Transverse colon (tissue), 4 donors: ENCODE data around the gene EPN2. TPM values are rescaled to one million over a fixed set of nuclear protein-coding genes. Genes with fewer than 3 reads are reported as not detected.

Experiments
- DNase-seq: peaks from one replicate; pipeline ENCODE4 v3.0.0-alpha.2; 2019
- H3K27ac ChIP-seq, 4 donors: fragments of 200-600 bp; sonication (generic); 2 replicates each; pipeline ENCODE4 v1.5.1; 2016 to 2018; ENCODE audit warnings: inconsistent platforms in 4 of 4
- H3K27me3 ChIP-seq: fragments of 200-600 bp; sonication (generic); 2 replicates; pipeline ENCODE4 v1.5.1; 2017; ENCODE audit warnings: inconsistent platforms
- H3K36me3 ChIP-seq, 4 donors: fragments of 200-600 bp; sonication (generic); 2 replicates each; pipeline ENCODE4 v1.5.1; 2017 to 2019; ENCODE audit warnings: inconsistent platforms in 4 of 4
- H3K4me1 ChIP-seq, 4 donors: fragments of 200-600 bp; sonication (generic); 2 replicates each; pipeline ENCODE4 v1.5.1; 2017 to 2020; ENCODE audit warnings: inconsistent platforms in 4 of 4
- H3K4me3 ChIP-seq, 4 donors: fragments of 200-600 bp; sonication (generic); 1 replicate in 1 of 4; 2 replicates in 3 of 4; pipeline versions ENCODE4 v1.5.1 to v1.6.1; 2017 to 2019; ENCODE audit warnings: inconsistent platforms in 4 of 4
- H3K9me3 ChIP-seq, 2 donors: fragments of 200-600 bp; sonication (generic); 2 replicates each; pipeline ENCODE4 v1.5.1; 2017 to 2019; ENCODE audit warnings: inconsistent platforms in 2 of 2
- EP300 ChIP-seq: sonication (generic); formaldehyde crosslinking; IDR thresholded peaks from one replicate; pipeline ENCODE4 v1.6.1; 2017; ENCODE audit warnings: antibody characterized with exemption, low read depth
- POLR2A ChIP-seq: fragments of 450-650 bp; IDR thresholded peaks from one replicate; pipeline ENCODE4 v1.6.1; 2016; ENCODE audit warnings: antibody characterized with exemption, mild to moderate bottlenecking, moderate library complexity
- POLR2AphosphoS5 ChIP-seq, 3 donors: sonication (generic); formaldehyde crosslinking; IDR thresholded peaks; one replicate each; pipeline ENCODE4 v1.6.1; 2016; ENCODE audit warnings: antibody characterized with exemption in 3 of 3
- whole genome bisulfite sequencing, 2 donors: methylation state at CpG; one replicate each; pipeline ENCODE4 v1.1.5; 2018; ENCODE audit warnings: low coverage in 1 of 2; 5-methylcytosine and 5-hydroxymethylcytosine counted together
- in situ Hi-C, 4 donors: fragments of 200-750 bp; cut with MboI; loops; one replicate each; pipeline versions ENCODE4 v1.15.0 to v1.15.1; 2017; ENCODE audit warnings: low sequenced_read_pairs in 3 of 4, low pct_ligation_motif_present in 1 of 4, low pct_unique_long_range_greater_than_20kb in 1 of 4
- intact Hi-C: fragments of 100-400 bp; cut with DNase I; formaldehyde crosslinking; loops from one replicate; pipeline ENCODE4 v1.15.1; 2023; ENCODE audit warnings: low total_unique reads
- total RNA-seq, 4 donors: library from RNA; depleted of rRNA; stranded (reverse); fragments of >200 nt; gene quantifications; one replicate each; pipeline ENCODE4 v1.1.0, GENCODE V29; 2016
- TF ChIP-seq, protein P1 (sequence below), 5 experiments: fragments of 200-600 bp in 3 of 5; fragments of 450-650 bp in 2 of 5; sonication (generic) in 3 of 5; IDR thresholded peaks; 1 replicate in 2 of 5; 2 replicates in 3 of 5; pipeline ENCODE4 v1.5.1; 2016 to 2017; ENCODE audit warnings: antibody characterized with exemption in 5 of 5, inconsistent platforms in 3 of 5, mild to moderate bottlenecking in 2 of 5, moderate library complexity in 1 of 5

Gene EPN2
- total RNA-seq, 4 donors from 2014 or later, result 30.4 to 98.7 (median 65.5) TPM

DNA sequence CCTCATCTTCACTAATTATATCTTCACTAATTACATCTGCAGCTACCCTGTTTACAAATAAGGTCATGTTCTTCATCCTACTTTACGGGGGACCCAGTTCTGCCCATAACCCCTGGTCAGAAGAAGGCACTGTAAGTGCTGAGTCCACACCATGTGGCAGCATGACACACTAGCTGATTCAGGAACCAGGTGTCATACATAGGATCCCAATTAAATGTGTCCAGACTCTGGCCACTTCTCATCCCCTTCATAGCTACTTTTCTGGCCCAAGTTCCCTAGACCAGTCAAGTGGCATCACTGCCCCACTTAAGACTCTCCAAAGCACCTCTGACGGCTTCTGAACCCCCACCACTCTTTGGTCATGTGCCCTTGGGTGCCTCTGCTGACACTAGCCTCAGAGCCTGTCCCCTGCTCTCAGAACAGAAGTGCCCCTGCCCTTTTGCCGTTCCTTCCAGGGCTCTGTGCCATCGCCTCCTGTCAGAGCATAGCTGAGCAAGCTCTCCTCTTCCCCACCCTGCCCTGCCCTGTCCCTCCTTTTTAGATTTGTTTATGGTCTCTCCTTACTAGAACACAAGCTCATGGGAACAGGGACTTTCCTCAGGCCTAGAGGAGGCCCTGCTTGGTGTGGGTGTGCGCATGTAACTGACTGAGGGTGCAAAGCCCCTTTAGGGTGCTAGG is 64.2 kb downstream of the EPN2 start:
- Histone ChIP-seq H3K27ac (peak overlapping the region; percentile 44 to 75 (median 66)), H3K36me3 (no peaks in the 10 kb centered on the region), H3K4me3 (no peak overlapping the region), H3K4me1 (peaks cover 36 to 85% (median 43%) of the 10 kb centered on the region in 4 donors), H3K9me3 (no peaks in the 10 kb centered on the region), H3K27me3 (no peaks in the 10 kb centered on the region)
- WGBS, 2 donors, result 68% methylated on average over 5 of the region's 5 CpGs; no CpG with 5 or more reads in 1 of the 2 donors
- in situ Hi-C loops, result no loop called here
- TF ChIP-seq POLR2AphosphoS5 (IDR thresholded peaks at IDR 0.05) (peak in 1 of 3 donors; percentile 14), EP300 (no peak)
- DNase-seq, result peak; percentile 78
- intact Hi-C loops, result no loop called here

DNA sequence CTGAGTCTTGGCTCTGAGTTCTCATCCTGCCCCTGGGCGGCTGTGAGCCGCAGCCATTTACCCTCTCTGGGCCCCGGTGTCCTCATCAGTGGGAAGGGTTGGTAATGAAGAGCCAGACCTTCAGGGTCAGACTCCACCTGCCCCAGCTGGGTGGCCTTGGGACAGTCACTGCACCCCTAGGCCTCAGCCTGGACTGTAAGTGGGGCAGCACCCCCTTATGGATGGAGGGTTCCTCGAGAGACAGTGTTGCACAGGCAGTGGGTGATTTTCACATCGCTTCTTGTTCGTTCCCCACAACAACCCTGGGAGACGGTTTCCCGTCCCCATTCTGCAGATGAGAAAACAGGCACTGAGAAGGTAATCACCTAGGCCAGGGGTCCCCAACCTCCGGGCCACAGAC is 64.8 kb downstream of the EPN2 start:
- DNase-seq, result no peak
- Histone ChIP-seq H3K9me3 (no peaks in the 10 kb centered on the region), H3K27me3 (no peaks in the 10 kb centered on the region), H3K36me3 (no peaks in the 10 kb centered on the region), H3K4me3 (no peak overlapping the region), H3K4me1 (peaks cover 36 to 86% (median 49%) of the 10 kb centered on the region in 4 donors), H3K27ac (peak overlapping the region; percentile 44 to 75 (median 66))
- TF ChIP-seq EP300, result no peak
- TF ChIP-seq, protein P1, sequence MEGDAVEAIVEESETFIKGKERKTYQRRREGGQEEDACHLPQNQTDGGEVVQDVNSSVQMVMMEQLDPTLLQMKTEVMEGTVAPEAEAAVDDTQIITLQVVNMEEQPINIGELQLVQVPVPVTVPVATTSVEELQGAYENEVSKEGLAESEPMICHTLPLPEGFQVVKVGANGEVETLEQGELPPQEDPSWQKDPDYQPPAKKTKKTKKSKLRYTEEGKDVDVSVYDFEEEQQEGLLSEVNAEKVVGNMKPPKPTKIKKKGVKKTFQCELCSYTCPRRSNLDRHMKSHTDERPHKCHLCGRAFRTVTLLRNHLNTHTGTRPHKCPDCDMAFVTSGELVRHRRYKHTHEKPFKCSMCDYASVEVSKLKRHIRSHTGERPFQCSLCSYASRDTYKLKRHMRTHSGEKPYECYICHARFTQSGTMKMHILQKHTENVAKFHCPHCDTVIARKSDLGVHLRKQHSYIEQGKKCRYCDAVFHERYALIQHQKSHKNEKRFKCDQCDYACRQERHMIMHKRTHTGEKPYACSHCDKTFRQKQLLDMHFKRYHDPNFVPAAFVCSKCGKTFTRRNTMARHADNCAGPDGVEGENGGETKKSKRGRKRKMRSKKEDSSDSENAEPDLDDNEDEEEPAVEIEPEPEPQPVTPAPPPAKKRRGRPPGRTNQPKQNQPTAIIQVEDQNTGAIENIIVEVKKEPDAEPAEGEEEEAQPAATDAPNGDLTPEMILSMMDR (IDR thresholded peaks at IDR 0.05), result no peak
- no peak for TF ChIP-seq POLR2A
- TF ChIP-seq POLR2AphosphoS5 (IDR thresholded peaks at IDR 0.05), result no peak
- in situ Hi-C loops (no loop called here), intact Hi-C loops (no loop called here)
- 89% methylated on average over 9 of the region's 9 CpGs; no CpG with 5 or more reads in 1 of the 2 donors for WGBS, 2 donors

DNA sequence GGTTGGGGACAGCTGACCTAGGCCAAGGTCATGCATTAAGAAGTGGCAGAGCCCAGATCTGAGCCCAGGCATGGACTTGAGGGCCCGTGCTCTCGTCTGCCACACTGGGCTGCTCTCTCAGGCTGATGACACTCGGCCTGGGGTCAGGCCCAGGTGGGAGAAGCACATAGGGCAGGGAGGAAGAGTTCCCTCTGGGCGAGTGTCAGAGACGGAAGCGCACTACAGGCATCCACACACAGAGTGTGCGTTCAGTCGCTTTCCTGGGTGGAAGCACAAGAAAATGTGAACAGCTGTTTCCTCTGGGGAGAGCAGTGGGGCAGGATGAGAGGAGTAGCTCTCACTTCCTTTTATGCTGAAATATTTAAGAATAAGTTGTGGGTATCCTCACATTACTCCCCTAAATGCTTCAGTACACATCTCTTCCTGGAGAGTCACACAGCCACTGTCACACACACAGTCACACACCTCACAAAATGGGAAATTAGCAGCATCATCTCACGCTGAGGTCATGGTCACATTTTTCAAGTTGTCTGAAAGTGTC is 65.7 kb downstream of the EPN2 start:
- Histone ChIP-seq H3K9me3 (no peaks in the 10 kb centered on the region), H3K4me3 (no peak overlapping the region), H3K27me3 (no peaks in the 10 kb centered on the region), H3K27ac (peak overlapping the region; percentile 21 to 75 (median 50)), H3K4me1 (peaks cover 36 to 87% (median 57%) of the 10 kb centered on the region in 4 donors), H3K36me3 (no peaks in the 10 kb centered on the region)
- TF ChIP-seq, protein P1 (IDR thresholded peaks at IDR 0.05), result no peak
- no peak for TF ChIP-seq POLR2A
- TF ChIP-seq POLR2AphosphoS5 (IDR thresholded peaks at IDR 0.05), result no peak
- no peak for TF ChIP-seq EP300
- DNase-seq, result no peak
- 65% methylated on average over 9 of the region's 9 CpGs; no CpG with 5 or more reads in 1 of the 2 donors for WGBS, 2 donors
- in situ Hi-C loops, result no loop called here
- intact Hi-C loops, result no loop called here

DNA sequence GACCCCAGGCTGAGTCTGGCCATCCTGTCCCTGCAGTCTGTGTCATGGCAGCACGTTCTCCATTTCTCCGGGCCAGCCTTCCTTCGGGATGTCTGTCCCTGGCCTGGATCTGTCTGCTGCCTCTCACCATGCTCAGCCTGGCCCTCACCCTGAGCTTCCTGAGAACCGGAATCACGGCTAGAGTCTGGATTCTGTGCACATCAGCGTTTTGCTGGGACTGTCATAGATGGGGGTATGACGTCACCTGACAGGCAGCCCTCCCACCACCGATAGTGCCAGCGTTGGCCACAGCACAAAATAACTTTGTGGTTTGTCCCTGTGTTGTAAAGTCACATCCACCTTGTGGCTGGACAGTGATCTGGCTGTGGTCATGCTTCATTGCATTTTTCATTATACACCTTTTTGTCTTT is 66.2 kb downstream of the EPN2 start:
- Histone ChIP-seq H3K4me3 (no peak overlapping the region), H3K9me3 (no peaks in the 10 kb centered on the region), H3K27me3 (no peaks in the 10 kb centered on the region), H3K4me1 (peaks cover 36 to 84% (median 58%) of the 10 kb centered on the region in 4 donors), H3K27ac (peak overlapping the region; percentile 21 to 75 (median 50)), H3K36me3 (no peaks in the 10 kb centered on the region)
- TF ChIP-seq EP300, result no peak
- TF ChIP-seq, protein P1 (IDR thresholded peaks at IDR 0.05), result no peak
- TF ChIP-seq POLR2A, result no peak
- TF ChIP-seq POLR2AphosphoS5 (IDR thresholded peaks at IDR 0.05), result no peak
- WGBS, 2 donors, result 85% methylated on average over 9 of the region's 9 CpGs; no CpG with 5 or more reads in 1 of the 2 donors
- intact Hi-C loops (no loop called here), in situ Hi-C loops (no loop called here)
- no peak for DNase-seq
